ENCODE measurements around the gene WWOX. TPM values are rescaled to one million over a fixed set of nuclear protein-coding genes. Genes with fewer than 3 reads are reported as not detected.

WWOX gene
- total and polyA plus RNA-seq, 2 of the 4 experiments (the other 2 are of a cell fraction) = 2.7 to 5.4 TPM

DNA sequence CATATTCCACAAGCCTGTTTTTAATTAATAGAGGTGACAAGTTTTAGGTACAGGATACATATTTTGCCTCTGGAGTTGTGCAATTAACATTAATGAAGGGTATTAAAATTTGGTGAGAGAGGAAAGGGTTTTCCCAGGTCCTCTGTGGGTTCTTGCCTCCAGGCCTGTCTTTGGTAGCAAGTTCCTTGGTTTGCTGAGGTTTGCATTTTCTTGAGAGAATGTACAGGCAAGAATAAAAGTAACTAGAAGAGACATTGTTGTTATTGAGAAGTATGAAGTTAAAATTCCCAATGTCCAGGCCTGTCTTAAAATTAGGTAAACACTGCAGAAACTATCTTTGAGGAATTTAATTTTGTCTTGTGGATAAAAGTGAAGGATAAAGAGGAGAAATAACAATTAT, 316.9 kb downstream of the WWOX start:
- peaks cover 10% of the 10 kb centered on the region for H3K9me3 ChIP-seq (ENCODE audit: control insufficient read depth, insufficient read depth, low read length)
- no peak overlapping the region for H4K91ac ChIP-seq (ENCODE audit: insufficient read depth, low read depth, low read length)
- no peaks in the 10 kb centered on the region for H4K20me1 ChIP-seq (ENCODE audit: insufficient read depth, low read length)
- intact Hi-C loops (cut with micrococcal nuclease) (no loop called here), in situ Hi-C loops (cut with MboI; ENCODE audit: low sequenced_read_pairs) (no loop called here), dilution Hi-C loops (cut with HindIII; ENCODE audit: low sequenced_read_pairs, unreplicated experiment) (no loop called here)
- ATAC-seq (ENCODE audit: low read depth) (no peak), DNase-seq (no peak)
- H4K8ac ChIP-seq (ENCODE audit: low read depth in 2 of 2, low read length in 2 of 2) = no peak overlapping the region
- H2BK20ac ChIP-seq (ENCODE audit: low read depth, low read length) = no peak overlapping the region
- H3K23ac ChIP-seq (ENCODE audit: low read depth, low read length) = no peak overlapping the region
- H3K4ac ChIP-seq (ENCODE audit: low read depth, low read length) = no peak overlapping the region
- H2AFZ ChIP-seq (replicated peaks; ENCODE audit: low read length, poor library complexity) = no peak overlapping the region
- no peaks in the 10 kb centered on the region for H3K36me3 ChIP-seq (ENCODE audit: control insufficient read depth, insufficient read depth, low read length)
- TF ChIP-seq MAFK (IDR thresholded peaks at IDR 0.05; ENCODE audit: low read depth, low read length) (0 out of 2 replicates have a peak, but pooled peaks have one; percentile 2), MAZ (IDR thresholded peaks at IDR 0.05; ENCODE audit: borderline replicate concordance, low read depth, low read length) (no peak)
- H2BK5ac ChIP-seq (ENCODE audit: low read depth, low read length, poor library complexity, severe bottlenecking) = no peak overlapping the region
- H2BK120ac ChIP-seq (ENCODE audit: low read depth, low read length) = no peak overlapping the region
- POLR2A ChIA-PET (ENCODE audit: unreplicated experiment) = no interaction called here
- no peak overlapping the region for H2BK15ac ChIP-seq (ENCODE audit: low read depth, low read length)
- H3K79me1 ChIP-seq (ENCODE audit: low read depth in 1 of 2, low read length in 2 of 2) = no peaks in the 10 kb centered on the region
- H3K14ac ChIP-seq (replicated peaks; ENCODE audit: low read depth, low read length) = no peak overlapping the region
- no peak overlapping the region for H4K5ac ChIP-seq (ENCODE audit: low read depth, low read length)
- BruUV-seq (replicated peaks) = no TSS peak
- H3K18ac ChIP-seq (ENCODE audit: low read depth, low read length) = no peak overlapping the region
- H3K27ac ChIP-seq (ENCODE audit: insufficient read depth, low read length) = no peak overlapping the region
- no peak overlapping the region for H3K56ac ChIP-seq (ENCODE audit: extremely low read depth, insufficient read depth, low read length)
- H3K9me1 ChIP-seq (ENCODE audit: insufficient read depth, low read length) = no peaks in the 10 kb centered on the region
- H3K27me3 ChIP-seq (ENCODE audit: control insufficient read depth, insufficient read depth, low read length) = no peaks in the 10 kb centered on the region
- H2AK5ac ChIP-seq (ENCODE audit: low read depth, low read length) = no peak overlapping the region
- CTCF ChIA-PET = no interaction called here
- no peak overlapping the region for H2AK9ac ChIP-seq (replicated peaks; ENCODE audit: low read depth, low read length, poor library complexity)
- no peak overlapping the region for H3K9ac ChIP-seq (ENCODE audit: low read depth, low read length)
- no peak overlapping the region for H3K4me2 ChIP-seq (ENCODE audit: low read depth, low read length)
- H3K4me1 ChIP-seq (ENCODE audit: control insufficient read depth, insufficient read depth, low read length) = no peaks in the 10 kb centered on the region
- H3K4me3 ChIP-seq (ENCODE audit: insufficient read depth, low read depth, low read length) = no peak overlapping the region
